Stomach (tissue), 4 donors: ENCODE measurements around the gene GFPT2.

Source experiments
- CTCF ChIP-seq, 7 experiments: fragments of 450-650 bp in 4 of 7; fragments of 200-600 bp in 3 of 7; sonication (generic) in 3 of 7; IDR thresholded peaks; one replicate each; pipeline ENCODE4 v1.5.1; 2016 to 2019; ENCODE audit warnings: antibody characterized with exemption in 7 of 7, control low read depth in 2 of 7, mild to moderate bottlenecking in 1 of 7
- EP300 ChIP-seq: sonication (generic); formaldehyde crosslinking; IDR thresholded peaks from one replicate; pipeline ENCODE4 v1.6.1; 2017; ENCODE audit warnings: antibody characterized with exemption
- POLR2A ChIP-seq, 4 donors: fragments of 450-650 bp; IDR thresholded peaks; one replicate each; pipeline ENCODE4 v1.6.1; 2016; ENCODE audit warnings: antibody characterized with exemption in 4 of 4, control low read depth in 2 of 4, mild to moderate bottlenecking in 1 of 4, moderate library complexity in 1 of 4
- POLR2AphosphoS5 ChIP-seq, 3 donors: sonication (generic); formaldehyde crosslinking; IDR thresholded peaks; one replicate each; pipeline ENCODE4 v1.6.1; 2016; ENCODE audit warnings: antibody characterized with exemption in 3 of 3

DNA sequence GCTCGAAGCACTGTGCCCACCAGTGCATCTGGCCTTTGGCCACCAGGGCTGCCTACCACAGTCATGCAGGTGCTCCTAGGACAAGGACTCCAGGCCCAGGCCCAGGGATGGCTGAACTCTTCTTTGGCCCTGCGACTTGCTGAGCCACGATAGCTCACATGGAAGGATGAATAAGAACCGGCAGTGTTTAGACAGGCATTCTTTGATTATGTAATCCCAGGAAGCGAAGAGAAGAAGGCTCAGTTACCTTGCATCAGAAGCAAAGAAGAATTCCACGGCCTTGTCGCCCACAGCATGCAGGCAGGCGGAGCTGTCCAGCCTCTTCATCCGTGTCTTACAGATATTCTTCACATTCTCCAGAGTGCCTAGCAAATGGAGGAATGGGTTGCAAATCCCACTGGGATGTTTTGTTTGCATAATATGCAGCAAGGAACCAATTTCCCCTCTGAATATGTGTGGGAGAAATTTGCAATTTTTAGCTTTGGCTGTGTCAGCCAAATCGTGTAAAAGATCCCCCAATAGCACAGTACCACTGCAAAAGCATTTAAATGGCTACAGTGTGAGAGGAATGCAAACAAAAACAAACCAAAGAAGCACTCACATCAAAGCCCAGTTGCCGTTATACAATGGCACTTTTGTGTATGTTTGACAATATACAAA is 29.1 kb downstream of the GFPT2 start:
- TF ChIP-seq CTCF (IDR thresholded peaks at IDR 0.05) (no peak), POLR2A (IDR thresholded peaks at IDR 0.05) (no peak), POLR2AphosphoS5 (IDR thresholded peaks at IDR 0.05) (no peak), EP300 (no peak)
